Measurements from ENCODE around the gene SRD5A3.

The SRD5A3 gene

DNA sequence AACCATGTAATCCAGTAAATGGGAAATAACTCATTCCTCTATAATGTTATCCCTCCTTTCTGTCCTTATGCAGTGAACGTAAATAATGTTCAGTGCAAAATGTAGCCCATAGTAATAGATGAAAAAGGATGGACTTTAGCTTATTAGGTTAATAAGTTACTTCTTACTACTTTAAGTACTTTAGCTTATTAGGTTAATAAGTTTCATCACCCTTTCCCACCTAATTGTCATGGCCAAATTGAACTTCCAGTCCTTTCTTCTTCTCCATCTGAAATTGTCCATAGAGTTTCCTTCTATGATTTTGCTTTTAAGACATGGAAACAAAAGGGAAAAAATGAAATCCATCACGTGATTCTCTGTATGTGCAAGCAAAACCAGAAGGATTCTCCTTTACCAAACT, 34.5 kb downstream of the SRD5A3 start:
- no peak for DNase-seq

GRCh38 chr4:55381502-55381901, 35.5 kb downstream of the SRD5A3 start:
- DNase-seq: no peak

DNA sequence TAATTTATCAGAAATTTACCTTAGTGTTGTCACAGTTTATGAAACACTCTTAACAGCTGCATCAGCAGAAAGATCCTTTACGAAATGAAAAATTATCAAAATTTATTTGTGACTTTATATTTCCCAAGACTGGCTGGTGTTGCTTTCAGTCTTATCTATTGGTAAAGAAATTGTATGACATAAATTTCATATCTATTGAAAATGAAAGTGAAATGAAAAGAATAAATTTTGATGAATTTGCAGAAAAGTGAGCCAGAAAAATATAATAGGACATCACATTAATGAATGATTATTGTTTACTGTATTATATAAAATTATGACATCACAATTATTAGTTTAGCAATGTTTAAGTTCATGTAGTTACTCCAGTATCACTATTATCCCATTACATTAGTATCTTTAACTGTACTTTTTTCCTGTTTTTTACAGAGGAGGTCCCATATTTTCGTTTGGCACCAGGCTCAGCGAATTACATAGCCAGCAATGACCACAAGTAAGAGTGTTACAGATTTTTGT, 36.5 kb downstream of the SRD5A3 start:
- no peak for DNase-seq

DNA sequence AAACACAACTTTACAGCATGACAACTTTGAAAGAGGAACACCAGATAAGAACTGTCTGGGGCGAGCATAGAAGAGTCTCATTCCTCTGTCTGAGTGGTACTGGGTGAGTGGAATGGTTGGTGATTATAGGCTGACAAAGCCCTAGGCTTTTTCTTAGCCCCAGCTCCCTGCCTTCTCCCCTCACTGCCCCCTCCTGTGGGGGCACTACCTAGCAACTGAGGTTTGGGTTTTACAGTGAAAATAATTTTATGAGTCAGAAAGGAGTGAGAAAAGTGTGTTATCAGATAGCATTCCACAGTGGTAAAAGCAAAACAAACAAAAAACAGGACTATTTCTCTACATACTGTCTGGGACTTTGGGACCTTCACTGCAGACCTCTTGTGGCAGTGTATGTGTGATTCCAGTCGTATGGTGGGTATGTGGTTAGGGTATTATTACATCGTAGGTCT, 39.2 kb downstream of the SRD5A3 start:
- DNase-seq: no peak

DNA sequence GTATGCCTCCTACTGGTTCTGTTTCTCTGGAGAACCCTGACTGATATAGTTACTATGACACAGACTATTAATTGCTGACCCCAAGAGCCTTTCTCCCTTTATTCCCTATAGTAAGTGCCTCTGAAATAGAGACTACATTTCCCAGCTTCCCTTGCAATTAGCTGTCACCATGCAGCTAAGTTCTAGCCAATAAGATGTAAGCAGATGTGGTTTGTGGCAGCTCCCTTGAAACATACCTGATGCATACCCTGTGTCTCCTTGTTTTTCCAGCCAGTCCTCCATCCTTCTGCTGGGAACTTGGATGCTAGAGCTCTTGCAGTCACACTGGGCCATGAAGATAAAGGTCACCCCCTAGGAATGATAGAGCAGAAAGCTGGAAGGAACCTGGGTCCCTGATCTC, 40.0 kb downstream of the SRD5A3 start:
- DNase-seq: no peak

GRCh38 chr4:55386840-55387239, 40.8 kb downstream of the SRD5A3 start:
- DNase-seq: no peak

DNA sequence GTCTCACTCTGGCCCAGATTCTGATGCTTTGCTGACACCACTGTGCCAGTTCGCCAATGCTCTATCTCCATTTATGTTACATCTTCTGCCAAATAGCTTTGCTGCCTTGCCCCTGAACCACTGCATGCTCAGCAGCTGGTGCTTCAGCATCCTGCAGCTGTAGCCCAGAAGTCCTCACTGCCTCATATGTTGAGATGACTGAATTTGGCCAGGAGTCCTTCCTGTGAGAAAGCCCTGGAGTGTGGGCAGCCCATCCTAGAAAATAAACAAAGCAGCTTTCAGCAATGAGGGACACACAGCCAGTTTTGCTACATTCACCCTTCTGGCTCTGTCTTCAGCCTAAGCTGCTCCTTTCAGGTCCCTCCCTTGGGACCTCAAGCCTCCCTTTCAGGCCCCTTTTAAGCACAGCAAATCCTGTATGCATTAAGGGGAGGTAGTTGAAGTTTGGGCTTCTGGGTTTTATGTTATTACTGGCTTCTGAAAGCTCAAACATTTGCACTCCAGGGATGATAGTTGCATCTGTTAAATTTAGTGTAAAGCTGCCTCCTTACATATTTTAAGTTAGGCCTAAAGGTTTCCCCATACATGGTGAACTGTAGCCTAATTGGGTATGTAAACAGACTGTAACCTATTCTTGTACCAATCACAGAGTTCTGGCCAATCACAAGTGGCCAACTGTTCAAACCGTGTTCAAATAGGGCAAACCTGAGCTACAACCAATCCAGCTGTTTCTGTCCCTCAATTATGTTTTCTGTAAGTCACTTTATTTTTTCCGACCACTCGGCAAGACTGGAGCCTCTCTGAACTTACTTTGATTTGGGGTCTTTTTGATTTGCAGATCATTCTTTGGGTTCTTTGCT, 47.6 kb downstream of the SRD5A3 start:
- no peak for DNase-seq

GRCh38 chr4:55395218-55395528, 49.1 kb downstream of the SRD5A3 start:
- DNase-seq: no peak

DNA sequence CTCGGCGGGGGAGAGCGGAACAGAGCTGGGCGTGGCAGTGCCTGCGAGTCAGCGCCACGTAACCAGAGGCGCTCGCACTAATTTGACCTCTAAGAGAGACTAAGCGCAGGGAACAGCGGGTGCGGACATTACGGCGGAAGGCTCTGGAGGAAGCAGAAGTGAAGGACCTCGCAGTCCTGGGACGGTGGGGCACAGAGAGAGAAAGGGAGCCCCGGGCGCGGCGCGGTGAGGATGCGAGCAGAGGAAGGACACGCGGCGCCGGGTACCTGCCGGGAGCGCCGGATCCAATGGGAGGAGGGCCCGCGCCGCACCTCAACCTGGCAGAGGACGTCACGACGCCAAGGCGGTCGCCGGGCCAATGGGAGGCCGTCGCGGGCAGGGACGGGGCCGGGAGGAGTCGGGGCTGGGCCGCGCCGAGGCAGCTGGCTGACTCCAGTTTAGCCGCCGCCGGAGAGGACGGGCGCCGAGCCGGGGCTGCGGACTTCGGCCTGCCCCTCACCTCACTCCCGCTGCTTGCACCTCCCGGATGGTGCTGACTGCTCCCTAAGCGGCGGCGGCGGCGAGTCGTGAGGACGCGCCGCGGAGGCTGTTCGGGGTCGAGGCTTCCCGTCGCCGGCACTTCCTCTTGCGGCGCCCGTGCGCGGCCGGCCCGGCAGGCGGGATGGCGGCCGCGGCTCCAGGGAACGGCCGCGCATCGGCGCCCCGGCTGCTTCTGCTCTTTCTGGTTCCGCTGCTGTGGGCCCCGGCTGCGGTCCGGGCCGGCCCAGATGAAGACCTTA, 49.7 kb downstream of the SRD5A3 start, which contains the start of gene TMEM165:
Gene TMEM165 (plus strand): TSS at position 429 of the 779 bp plus-strand sequence. CDS start 233 bp downstream, at position 662.
- DNase-seq: peak; percentile 64

DNA sequence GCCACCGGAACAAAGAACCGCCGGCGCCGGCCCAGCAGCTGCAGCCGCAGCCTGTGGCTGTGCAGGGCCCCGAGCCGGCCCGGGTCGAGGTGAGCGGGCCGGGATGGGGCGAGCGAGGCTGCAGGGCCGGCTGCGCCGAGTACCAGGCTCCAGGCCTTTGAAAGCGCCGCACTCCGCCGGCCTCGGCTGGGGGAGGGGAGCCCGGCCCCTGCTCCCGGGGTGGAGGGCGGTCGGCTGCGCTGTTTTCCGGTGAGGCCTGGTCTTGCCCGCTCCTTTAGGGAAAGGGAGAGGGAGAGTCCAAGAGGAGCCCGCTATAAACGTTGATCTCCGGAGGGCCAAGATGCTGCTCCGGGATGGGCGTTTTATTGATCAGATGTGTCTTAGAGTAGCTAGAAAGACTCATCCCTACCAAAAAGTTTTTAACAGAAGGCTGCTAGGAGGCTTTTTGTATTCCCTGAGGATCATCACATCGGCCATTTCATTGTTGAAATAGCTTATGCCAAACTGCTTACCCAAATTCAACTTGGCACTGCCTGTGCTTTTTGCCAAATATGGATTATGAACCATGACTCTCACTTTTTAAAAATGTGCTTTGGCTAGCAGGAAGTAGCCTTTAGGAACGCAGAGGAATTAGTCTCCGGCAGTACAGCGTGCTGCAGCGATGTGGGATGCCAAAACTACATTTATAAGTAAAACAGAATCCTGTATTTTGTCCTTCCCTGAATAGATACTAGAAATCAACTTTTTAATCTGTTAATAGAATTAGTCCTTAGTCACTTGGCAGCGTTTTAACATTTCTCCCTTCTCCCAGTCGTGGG, 50.5 kb downstream of the SRD5A3 start:
- no peak for DNase-seq

GRCh38 chr4:55397126-55397436, 51.0 kb downstream of the SRD5A3 start:
- DNase-seq: no peak

GRCh38 chr4:55397520-55398321, 51.7 kb downstream of the SRD5A3 start:
- no peak for DNase-seq

- DNase-seq: no peak
Measured at GRCh38 chr4:55398461-55398860, 52.4 kb downstream of the SRD5A3 start.

DNA sequence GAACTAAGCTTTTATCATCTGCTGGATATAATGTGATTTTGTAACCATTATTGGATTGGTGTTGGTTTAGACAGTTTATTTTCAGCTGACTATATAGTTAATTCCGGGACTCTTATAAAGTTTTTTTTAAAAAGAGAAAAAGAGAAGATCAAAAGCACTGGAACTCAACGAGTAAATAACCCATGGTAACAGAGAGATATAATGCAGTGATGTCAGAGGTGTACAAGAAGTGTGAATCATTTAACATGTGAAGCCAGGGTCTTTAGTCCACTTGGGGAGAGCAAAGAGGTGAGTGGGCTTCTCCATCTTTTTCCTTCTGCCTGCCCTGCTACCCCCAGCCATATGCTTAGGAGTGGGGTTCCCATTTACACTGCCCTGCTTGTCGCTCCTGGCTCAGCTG, 52.9 kb downstream of the SRD5A3 start:
- no peak for DNase-seq

DNA sequence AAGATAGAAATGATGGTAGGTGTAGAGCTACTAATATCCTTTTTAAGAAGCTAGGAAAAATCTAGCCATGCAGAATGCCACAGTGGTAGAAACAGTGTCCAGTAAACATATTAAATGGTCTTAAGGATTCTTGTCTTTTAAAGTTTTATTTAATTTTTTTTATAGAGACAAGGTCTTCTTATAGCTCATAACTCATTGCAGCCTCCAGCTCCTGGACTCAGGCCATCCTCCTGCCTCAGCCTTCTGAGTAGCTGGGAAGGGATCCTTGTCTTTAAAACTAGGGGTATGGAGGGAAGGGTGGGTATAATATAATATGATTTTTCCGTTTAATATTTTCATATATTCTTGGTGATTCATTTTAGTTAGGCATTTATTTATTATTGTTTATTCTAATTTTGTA, 53.5 kb downstream of the SRD5A3 start:
- no peak for DNase-seq

- no peak for DNase-seq
Measured at GRCh38 chr4:55405073-55405472, 59.0 kb downstream of the SRD5A3 start.

DNA sequence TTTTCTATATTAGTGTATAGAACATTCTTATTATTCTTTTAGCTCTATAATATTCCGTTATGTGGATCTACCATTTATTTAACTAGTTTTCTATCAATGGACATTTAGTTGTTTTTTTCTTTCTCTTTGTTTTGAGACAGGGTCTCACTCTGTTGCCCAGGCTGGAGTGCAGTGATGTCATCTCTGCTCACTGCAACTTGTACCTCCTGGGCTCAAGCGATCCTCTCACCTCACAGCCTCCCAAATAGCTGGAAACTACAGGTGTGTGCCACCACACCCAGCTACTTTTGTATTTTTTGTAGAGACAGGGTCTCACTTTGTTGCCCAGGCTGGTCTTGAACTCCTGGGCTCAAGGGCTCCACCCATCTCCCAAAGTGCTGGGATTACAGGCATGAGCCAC, 60.5 kb downstream of the SRD5A3 start:
- no peak for DNase-seq

DNA sequence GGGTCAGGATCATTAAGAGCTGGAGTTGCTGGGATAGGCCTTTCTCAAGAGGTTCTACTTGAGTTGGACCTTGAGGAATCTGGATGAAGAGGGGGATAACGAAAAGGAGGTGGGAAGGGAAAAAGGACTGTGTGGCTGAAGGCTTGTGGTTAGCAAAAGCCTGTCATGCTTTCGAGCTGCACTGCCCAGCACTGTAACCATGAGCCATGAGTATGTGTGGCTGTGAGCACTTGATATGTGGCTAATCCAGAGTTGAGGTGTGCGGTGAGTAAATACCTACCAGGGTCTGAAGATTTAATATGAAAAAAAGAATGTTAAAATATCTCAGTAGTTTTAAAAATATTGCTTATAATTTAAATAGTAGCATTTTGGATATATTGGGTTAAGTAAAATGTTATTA, 61.1 kb downstream of the SRD5A3 start:
- no peak for DNase-seq

DNA sequence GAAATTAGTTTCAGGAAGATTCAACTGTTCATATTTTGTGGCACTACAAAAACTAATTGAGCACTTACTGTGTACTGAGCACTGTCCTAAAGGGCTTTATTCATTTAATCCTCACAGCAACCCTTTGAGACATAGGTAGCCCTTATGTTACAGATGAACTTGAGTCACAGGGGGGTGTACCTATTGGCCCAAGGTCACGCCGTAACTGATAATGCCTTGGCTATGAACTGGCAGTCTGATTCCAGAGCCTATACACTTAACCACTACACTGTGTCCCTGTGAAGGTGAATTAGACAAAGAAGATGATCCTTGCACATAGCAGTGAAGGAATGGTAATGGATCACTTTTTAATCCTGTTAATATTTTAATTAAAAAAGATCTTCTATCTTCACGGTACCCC, 61.7 kb downstream of the SRD5A3 start:
- DNase-seq: no peak

- no peak for DNase-seq
Measured at GRCh38 chr4:55409468-55410171, 63.6 kb downstream of the SRD5A3 start.

DNA sequence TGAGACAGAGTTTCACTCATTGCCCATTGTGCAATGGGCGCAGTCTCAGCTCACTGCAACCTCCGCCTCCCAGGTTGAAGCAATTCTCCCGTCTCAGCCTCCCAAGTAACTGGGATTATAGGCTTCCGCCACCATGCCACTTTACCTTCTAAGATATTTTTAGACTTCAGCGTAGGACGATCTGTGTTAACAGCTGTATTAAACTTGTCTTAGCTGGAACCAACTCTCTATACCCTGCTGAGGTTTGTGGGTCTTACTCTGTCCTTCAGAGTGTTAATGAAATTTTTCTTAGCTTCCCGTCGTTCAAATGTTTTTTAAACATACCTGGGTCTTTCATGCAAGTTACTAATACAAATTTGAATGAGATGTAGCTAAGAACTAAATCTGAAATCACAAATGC, 64.4 kb downstream of the SRD5A3 start:
- DNase-seq: no peak

- DNase-seq: no peak
Measured at GRCh38 chr4:55411621-55412020, 65.6 kb downstream of the SRD5A3 start.

Measured in DMS 273 treated with DMSO at 0.1 percent for 48 hours (cell line).